Sigmoid colon (tissue), 7 donors: ENCODE measurements around the gene ADORA2B. TPM values are rescaled to one million over a fixed set of nuclear protein-coding genes. Genes with fewer than 3 reads are reported as not detected.
"Not testable (repeated sequence)": the region's sequence is repeated elsewhere in the genome, so short reads cannot be mapped to it uniquely, and the experiment has no call there.

ENCODE experiments used
- DNase-seq: peaks from one replicate; pipeline ENCODE4 v3.0.0-alpha.2; 2019
- H3K27ac ChIP-seq, 4 donors: fragments of 200-600 bp; sonication (generic); one replicate each; pipeline ENCODE4 v1.5.1; 2016 to 2019; ENCODE audit warnings: mild to moderate bottlenecking in 1 of 4
- H3K27me3 ChIP-seq, 3 donors: fragments of 200-600 bp; sonication (generic); one replicate each; pipeline ENCODE4 v1.5.1; 2019; ENCODE audit warnings: mild to moderate bottlenecking in 1 of 3
- H3K36me3 ChIP-seq, 4 donors: fragments of 200-600 bp; sonication (generic); one replicate each; pipeline ENCODE4 v1.5.1; 2016 to 2019
- H3K4me1 ChIP-seq, 4 donors: fragments of 200-600 bp; sonication (generic); one replicate each; pipeline ENCODE4 v1.5.1; 2017 to 2019
- H3K4me3 ChIP-seq, 4 donors: fragments of 200-600 bp; sonication (generic); one replicate each; pipeline ENCODE4 v1.5.1; 2017 to 2019; ENCODE audit warnings: mild to moderate bottlenecking in 2 of 4, moderate library complexity in 1 of 4
- H3K9me3 ChIP-seq, 4 donors: fragments of 200-600 bp in 3 of 4; sonication (generic) in 3 of 4; one replicate each; pipeline versions ENCODE4 v1.5.1 to v1.6.1; 2013 to 2019
- CTCF ChIP-seq, 4 experiments: fragments of 450-650 bp in 3 of 4; fragments of 200-600 bp in 1 of 4; IDR thresholded peaks; one replicate each; pipeline ENCODE4 v1.5.1; 2016 to 2019; ENCODE audit warnings: antibody characterized with exemption in 4 of 4, mild to moderate bottlenecking in 3 of 4, moderate library complexity in 2 of 4
- EP300 ChIP-seq, 4 donors: sonication (generic); formaldehyde crosslinking; IDR thresholded peaks; one replicate each; pipeline ENCODE4 v1.6.1; 2017; ENCODE audit warnings: antibody characterized with exemption in 4 of 4
- POLR2A ChIP-seq, 2 donors: fragments of 450-650 bp; IDR thresholded peaks; one replicate each; pipeline ENCODE4 v1.6.1; 2016; ENCODE audit warnings: antibody characterized with exemption in 2 of 2, mild to moderate bottlenecking in 2 of 2, moderate library complexity in 2 of 2
- POLR2AphosphoS5 ChIP-seq, 4 donors: sonication (generic); formaldehyde crosslinking; IDR thresholded peaks; one replicate each; pipeline ENCODE4 v1.6.1; 2017; ENCODE audit warnings: antibody characterized with exemption in 4 of 4
- WGBS, 2 donors: extraction: QIAGEN DNeasy Blood & Tissue Kit; methylation state at CpG; one replicate each; pipeline ENCODE4 v1.1.7; 2013; 5-methylcytosine and 5-hydroxymethylcytosine counted together
- intact Hi-C: fragments of 100-400 bp; cut with DNase I; formaldehyde crosslinking; loops from one replicate; pipeline ENCODE4 v1.15.1; 2023
- polyA plus RNA-seq, 3 donors: library from polyadenylated mRNA; stranded (reverse); fragments of 200-250 nt; gene quantifications; one replicate each; pipeline ENCODE4 v1.2.3, GENCODE V29; 2013
- total RNA-seq, 4 donors: library from RNA; depleted of rRNA; stranded (reverse); fragments of >200 nt; gene quantifications; one replicate each; pipeline ENCODE4 v1.1.0, GENCODE V29; 2016
- donor health status: healthy with polysubstance abuse.
- donor health status: Bipolar disorder and iron deficiency.
- donor health status: healthy.

ADORA2B gene
- total and polyA plus RNA-seq, 7 donors: 2.2 to 21.4 (median 5.4) TPM

- no peaks in the 10 kb centered on the region for H3K27me3 ChIP-seq
- peaks cover 0 to 14% (median 0%) of the 10 kb centered on the region in 4 donors for H3K4me1 ChIP-seq
- H3K9me3 ChIP-seq: no peaks in the 10 kb centered on the region
- DNase-seq: no peak
- H3K36me3 ChIP-seq: peaks cover 0 to 23% (median 2%) of the 10 kb centered on the region in 4 donors
- 87% methylated on average over 6 of the region's 6 CpGs for WGBS, 2 donors
- intact Hi-C loops: no loop called here
- TF ChIP-seq POLR2A (IDR thresholded peaks at IDR 0.05): no peak
- no peak for TF ChIP-seq CTCF (IDR thresholded peaks at IDR 0.05)
- no peak for TF ChIP-seq POLR2AphosphoS5 (IDR thresholded peaks at IDR 0.05)
- no peak for TF ChIP-seq EP300 (IDR thresholded peaks at IDR 0.05)
- H3K4me3 ChIP-seq: no peak overlapping the region
- H3K27ac ChIP-seq: no peak overlapping the region
These were observed 28.9 kb downstream of the ADORA2B start for GRCh38 chr17:15973834-15974233.

DNA sequence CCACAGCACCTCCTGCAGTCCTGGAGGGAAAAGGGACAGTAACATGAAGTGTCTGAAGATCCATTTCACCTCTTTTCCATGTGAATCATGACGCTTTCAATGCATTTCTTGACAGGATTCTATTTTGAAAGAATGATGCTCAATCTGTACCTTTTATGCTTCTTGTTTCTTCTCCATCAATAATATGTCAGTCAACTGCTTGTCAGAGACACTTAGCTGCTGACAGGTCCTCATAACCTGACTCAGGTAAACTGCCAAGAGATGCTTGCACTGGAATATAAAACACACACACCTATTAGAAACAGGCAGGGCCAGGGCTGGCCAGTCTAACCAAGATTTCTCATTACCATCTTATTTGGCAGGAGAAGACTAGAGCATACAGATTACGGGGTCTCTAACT, 33.0 kb downstream of the ADORA2B start:
- H3K27ac ChIP-seq: no peak overlapping the region
- H3K4me3 ChIP-seq: no peak overlapping the region
- no peak for DNase-seq
- no peaks in the 10 kb centered on the region for H3K27me3 ChIP-seq
- peaks cover 0 to 52% (median 23%) of the 10 kb centered on the region in 4 donors for H3K36me3 ChIP-seq
- H3K4me1 ChIP-seq: peaks cover 0 to 14% (median 0%) of the 10 kb centered on the region in 4 donors
- intact Hi-C loops: no loop called here
- H3K9me3 ChIP-seq: no peaks in the 10 kb centered on the region
- 98 to 99% methylated on average over 2 of the region's 2 CpGs for WGBS, 2 donors
- TF ChIP-seq POLR2AphosphoS5 (IDR thresholded peaks at IDR 0.05) (no peak), POLR2A (IDR thresholded peaks at IDR 0.05) (no peak)

DNA sequence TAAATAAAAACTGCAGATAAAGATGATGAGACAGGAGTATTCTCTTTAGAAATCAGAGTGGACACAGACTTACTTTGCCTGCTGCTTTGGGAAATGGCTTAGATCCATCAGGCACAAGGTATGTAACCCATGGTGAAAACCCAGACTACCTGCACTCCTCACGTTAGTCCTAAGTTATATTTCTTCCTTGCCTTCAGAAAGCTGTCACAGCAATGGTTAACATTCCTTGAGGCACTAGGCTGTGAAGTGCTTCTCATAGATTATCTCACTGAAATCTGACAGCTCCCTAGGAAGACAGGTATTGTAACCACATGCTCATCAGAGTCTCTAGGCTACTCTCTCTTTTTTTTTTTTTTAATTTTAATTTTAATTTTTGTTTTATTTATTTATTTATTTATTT, 33.7 kb downstream of the ADORA2B start:
- DNase-seq: no peak
- no peak for TF ChIP-seq POLR2A (IDR thresholded peaks at IDR 0.05)
- TF ChIP-seq EP300 (IDR thresholded peaks at IDR 0.05): no peak
- TF ChIP-seq CTCF (IDR thresholded peaks at IDR 0.05): no peak
- no peak for TF ChIP-seq POLR2AphosphoS5 (IDR thresholded peaks at IDR 0.05)
- intact Hi-C loops: no loop called here
- H3K27me3 ChIP-seq: no peaks in the 10 kb centered on the region
- peaks cover 0 to 14% (median 0%) of the 10 kb centered on the region in 4 donors for H3K4me1 ChIP-seq
- H3K27ac ChIP-seq: no peak overlapping the region
- no peaks in the 10 kb centered on the region for H3K9me3 ChIP-seq
- H3K36me3 ChIP-seq: peaks cover 0 to 53% (median 23%) of the 10 kb centered on the region in 4 donors
- H3K4me3 ChIP-seq: no peak overlapping the region
- WGBS, 2 donors: 78 to 87% methylated on average over 1 of the region's 1 CpG

DNA sequence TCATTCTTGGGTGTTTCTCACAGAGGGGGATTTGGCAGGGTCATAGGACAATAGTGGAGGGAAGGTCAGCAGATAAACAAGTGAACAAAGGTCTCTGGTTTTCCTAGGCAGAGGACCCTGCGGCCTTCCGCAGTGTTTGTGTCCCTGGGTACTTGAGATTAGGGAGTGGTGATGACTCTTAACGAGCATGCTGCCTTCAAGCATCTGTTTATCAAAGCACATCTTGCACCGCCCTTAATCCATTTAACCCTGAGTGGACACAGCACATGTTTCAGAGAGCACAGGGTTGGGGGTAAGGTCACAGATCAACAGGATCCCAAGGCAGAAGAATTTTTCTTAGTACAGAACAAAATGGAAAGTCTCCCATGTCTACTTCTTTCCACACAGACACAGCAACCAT, 34.1 kb downstream of the ADORA2B start:
- peaks cover 0 to 57% (median 23%) of the 10 kb centered on the region in 4 donors for H3K36me3 ChIP-seq
- 42 to 70% methylated on average over 2 of the region's 4 CpGs for WGBS, 2 donors
- DNase-seq, H3K27ac ChIP-seq, H3K4me3 ChIP-seq, intact Hi-C loops, H3K9me3 ChIP-seq, H3K27me3 ChIP-seq: not testable (repeated sequence)
- peaks cover 0 to 14% (median 0%) of the 10 kb centered on the region in 4 donors for H3K4me1 ChIP-seq

DNA sequence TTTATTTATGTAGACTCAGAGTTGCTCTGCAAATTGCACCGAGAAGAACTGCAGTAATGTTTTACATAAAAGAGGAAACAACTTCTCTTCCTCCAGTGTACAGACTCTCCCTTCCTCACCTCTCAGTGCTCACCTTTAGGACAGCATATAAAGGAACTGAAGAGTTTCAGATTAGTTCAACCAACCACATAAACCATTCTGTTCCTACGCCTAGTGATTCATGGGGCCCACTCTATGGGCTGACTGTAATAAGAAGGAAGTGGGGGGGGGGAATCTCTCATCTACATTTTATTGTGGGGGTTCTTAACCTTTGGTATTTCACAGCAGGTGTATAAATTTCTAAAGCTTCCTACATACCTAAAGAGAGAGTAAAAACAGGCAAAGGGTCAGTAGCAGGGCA, 36.3 kb downstream of the ADORA2B start:
- intact Hi-C loops: no loop called here
- Histone ChIP-seq H3K36me3 (peaks cover 8 to 67% (median 25%) of the 10 kb centered on the region in 4 donors), H3K9me3 (no peaks in the 10 kb centered on the region), H3K27ac (no peak overlapping the region), H3K27me3 (no peaks in the 10 kb centered on the region), H3K4me3 (no peak overlapping the region), H3K4me1 (peaks cover 0 to 13% (median 0%) of the 10 kb centered on the region in 4 donors)
- no peak for DNase-seq
- 16 to 28% methylated on average over 2 of the region's 2 CpGs for WGBS, 2 donors
- TF ChIP-seq POLR2A (IDR thresholded peaks at IDR 0.05) (no peak), POLR2AphosphoS5 (IDR thresholded peaks at IDR 0.05) (no peak), EP300 (IDR thresholded peaks at IDR 0.05) (no peak), CTCF (IDR thresholded peaks at IDR 0.05) (no peak)
